ENCODE results near the gene COL13A1. TPM values are rescaled to one million over a fixed set of nuclear protein-coding genes. Genes with fewer than 3 reads are reported as not detected.

Gene COL13A1
- total and polyA plus RNA-seq, 2 experiments from 2014 or later, result 5.2 to 8.6 TPM

DNA sequence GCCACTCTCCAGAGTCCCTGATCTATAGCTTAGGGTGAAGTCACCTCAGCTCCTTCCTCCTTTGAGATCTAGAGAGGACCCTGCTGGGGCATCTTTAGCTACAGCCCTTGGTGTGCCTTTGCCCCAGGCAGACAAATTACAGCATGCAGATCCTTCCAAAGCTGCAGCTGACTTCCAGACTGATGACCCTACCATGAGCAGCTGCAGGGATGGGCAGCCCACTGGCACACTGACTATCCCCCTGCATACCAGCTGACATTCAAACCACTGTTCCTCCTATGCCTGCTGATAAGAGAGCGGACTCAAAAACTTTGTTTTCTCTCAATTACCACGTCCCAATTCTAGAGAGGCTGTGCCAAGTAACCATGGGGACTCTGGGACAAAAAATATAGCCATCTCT is 70.6 kb downstream of the COL13A1 start:
- no peaks in the 10 kb centered on the region for H3F3A ChIP-seq (replicated peaks; ENCODE audit: low read depth)
- no peaks in the 10 kb centered on the region for H3K36me3 Mint-ChIP-seq (ENCODE audit: low read depth)
- H3K36me3 ChIP-seq (ENCODE audit: insufficient read depth), result no peaks in the 10 kb centered on the region
- no peak overlapping the region for H2AFZ ChIP-seq
- H3K27ac Mint-ChIP-seq, result no peak overlapping the region
- peaks cover 76% of the 10 kb centered on the region for H3K4me1 Mint-ChIP-seq
- no peak overlapping the region for H3K27ac ChIP-seq (ENCODE audit: low read depth)
- no peak overlapping the region for H3K4me3 Mint-ChIP-seq
- H3K4me3 ChIP-seq, result no peak overlapping the region
- no peak overlapping the region for H3K4me2 ChIP-seq
- DNase-seq (ENCODE audit: low spot score) (no peak), ATAC-seq (no peak)
- no peaks in the 10 kb centered on the region for H3K27me3 ChIP-seq (ENCODE audit: insufficient read depth)
- peaks cover 30% of the 10 kb centered on the region for H3K27me3 Mint-ChIP-seq (ENCODE audit: insufficient read depth, low read depth, poor library complexity)
- H3K4me1 ChIP-seq (ENCODE audit: insufficient read depth), result peaks cover 52% of the 10 kb centered on the region
- TF ChIP-seq EZH2phosphoT487 (IDR thresholded peaks at IDR 0.05; ENCODE audit: unreplicated experiment), result no peak
- no peak for TF ChIP-seq JUNB (IDR thresholded peaks at IDR 0.05; ENCODE audit: unreplicated experiment)
- TF ChIP-seq STAT1 (IDR thresholded peaks at IDR 0.05; ENCODE audit: unreplicated experiment), result no peak
- TF ChIP-seq ZNF331 (CRISPR knock-in tag; IDR thresholded peaks at IDR 0.05; ENCODE audit: low read depth), result no peak
- no peaks in the 10 kb centered on the region for H3K79me2 ChIP-seq (replicated peaks; ENCODE audit: insufficient read depth)
- no peaks in the 10 kb centered on the region for H4K20me1 ChIP-seq (replicated peaks; ENCODE audit: insufficient read depth)
- no peaks in the 10 kb centered on the region for H3K9me2 ChIP-seq (ENCODE audit: insufficient read depth)
- H3K9me3 Mint-ChIP-seq, result no peaks in the 10 kb centered on the region

DNA sequence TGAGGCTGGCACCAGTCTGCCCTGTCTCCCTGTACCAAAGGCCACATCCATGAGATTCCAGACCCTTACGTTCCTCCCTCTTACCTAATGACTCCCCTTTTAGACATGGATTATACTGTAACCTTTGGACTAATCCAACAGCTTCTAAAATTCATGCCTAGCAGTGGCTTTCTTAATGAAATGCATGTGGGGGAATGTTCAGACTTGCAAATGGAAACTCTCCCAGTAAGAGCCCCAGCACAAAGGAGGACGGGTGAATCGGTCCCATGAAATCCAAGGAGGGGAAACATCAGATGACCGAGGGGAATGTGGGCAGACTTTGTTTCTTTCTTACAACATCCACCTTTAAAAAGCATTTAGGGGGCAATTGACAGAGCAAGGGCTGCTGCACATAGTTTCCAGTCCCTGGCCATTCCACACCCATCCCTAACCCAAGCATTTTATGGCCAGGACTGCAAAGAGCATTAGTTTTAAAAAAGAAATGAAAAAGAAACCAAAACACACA is 71.5 kb downstream of the COL13A1 start:
- Histone ChIP-seq H3K9me2 (ENCODE audit: insufficient read depth) (no peaks in the 10 kb centered on the region), H3K4me2 (peak overlapping the region; percentile 60; the same call in 1 of the 2 replicates), H3F3A (replicated peaks; ENCODE audit: low read depth) (no peaks in the 10 kb centered on the region), H3K79me2 (replicated peaks; ENCODE audit: insufficient read depth) (no peaks in the 10 kb centered on the region), H4K20me1 (replicated peaks; ENCODE audit: insufficient read depth) (no peaks in the 10 kb centered on the region), H3K4me3 (no peak overlapping the region), H3K36me3 (ENCODE audit: insufficient read depth) (no peaks in the 10 kb centered on the region), H3K27me3 (ENCODE audit: insufficient read depth) (no peaks in the 10 kb centered on the region), H3K4me1 (ENCODE audit: insufficient read depth) (peaks cover 45% of the 10 kb centered on the region), H3K27ac (ENCODE audit: low read depth) (no peak overlapping the region), H2AFZ (peak overlapping the region; percentile 56; the same call in 1 of the 2 replicates)
- TF ChIP-seq, protein P1, sequence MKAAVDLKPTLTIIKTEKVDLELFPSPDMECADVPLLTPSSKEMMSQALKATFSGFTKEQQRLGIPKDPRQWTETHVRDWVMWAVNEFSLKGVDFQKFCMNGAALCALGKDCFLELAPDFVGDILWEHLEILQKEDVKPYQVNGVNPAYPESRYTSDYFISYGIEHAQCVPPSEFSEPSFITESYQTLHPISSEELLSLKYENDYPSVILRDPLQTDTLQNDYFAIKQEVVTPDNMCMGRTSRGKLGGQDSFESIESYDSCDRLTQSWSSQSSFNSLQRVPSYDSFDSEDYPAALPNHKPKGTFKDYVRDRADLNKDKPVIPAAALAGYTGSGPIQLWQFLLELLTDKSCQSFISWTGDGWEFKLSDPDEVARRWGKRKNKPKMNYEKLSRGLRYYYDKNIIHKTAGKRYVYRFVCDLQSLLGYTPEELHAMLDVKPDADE (IDR thresholded peaks at IDR 0.05), result no peak
- TF ChIP-seq, protein P2, sequence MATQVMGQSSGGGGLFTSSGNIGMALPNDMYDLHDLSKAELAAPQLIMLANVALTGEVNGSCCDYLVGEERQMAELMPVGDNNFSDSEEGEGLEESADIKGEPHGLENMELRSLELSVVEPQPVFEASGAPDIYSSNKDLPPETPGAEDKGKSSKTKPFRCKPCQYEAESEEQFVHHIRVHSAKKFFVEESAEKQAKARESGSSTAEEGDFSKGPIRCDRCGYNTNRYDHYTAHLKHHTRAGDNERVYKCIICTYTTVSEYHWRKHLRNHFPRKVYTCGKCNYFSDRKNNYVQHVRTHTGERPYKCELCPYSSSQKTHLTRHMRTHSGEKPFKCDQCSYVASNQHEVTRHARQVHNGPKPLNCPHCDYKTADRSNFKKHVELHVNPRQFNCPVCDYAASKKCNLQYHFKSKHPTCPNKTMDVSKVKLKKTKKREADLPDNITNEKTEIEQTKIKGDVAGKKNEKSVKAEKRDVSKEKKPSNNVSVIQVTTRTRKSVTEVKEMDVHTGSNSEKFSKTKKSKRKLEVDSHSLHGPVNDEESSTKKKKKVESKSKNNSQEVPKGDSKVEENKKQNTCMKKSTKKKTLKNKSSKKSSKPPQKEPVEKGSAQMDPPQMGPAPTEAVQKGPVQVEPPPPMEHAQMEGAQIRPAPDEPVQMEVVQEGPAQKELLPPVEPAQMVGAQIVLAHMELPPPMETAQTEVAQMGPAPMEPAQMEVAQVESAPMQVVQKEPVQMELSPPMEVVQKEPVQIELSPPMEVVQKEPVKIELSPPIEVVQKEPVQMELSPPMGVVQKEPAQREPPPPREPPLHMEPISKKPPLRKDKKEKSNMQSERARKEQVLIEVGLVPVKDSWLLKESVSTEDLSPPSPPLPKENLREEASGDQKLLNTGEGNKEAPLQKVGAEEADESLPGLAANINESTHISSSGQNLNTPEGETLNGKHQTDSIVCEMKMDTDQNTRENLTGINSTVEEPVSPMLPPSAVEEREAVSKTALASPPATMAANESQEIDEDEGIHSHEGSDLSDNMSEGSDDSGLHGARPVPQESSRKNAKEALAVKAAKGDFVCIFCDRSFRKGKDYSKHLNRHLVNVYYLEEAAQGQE (IDR thresholded peaks at IDR 0.05; ENCODE audit: unreplicated experiment), result no peak
- no peak for TF ChIP-seq STAT1 (IDR thresholded peaks at IDR 0.05; ENCODE audit: unreplicated experiment)
- no peak for TF ChIP-seq NANOG (IDR thresholded peaks at IDR 0.05; ENCODE audit: borderline replicate concordance)
- no peak for TF ChIP-seq CREB1 (CRISPR knock-in tag; IDR thresholded peaks at IDR 0.05; ENCODE audit: low read depth)
- TF ChIP-seq POLR2AphosphoS5 (IDR thresholded peaks at IDR 0.05; ENCODE audit: low read depth), result no peak
- no peak for TF ChIP-seq EZH2 (IDR thresholded peaks at IDR 0.05; ENCODE audit: low read depth, unreplicated experiment)
- TF ChIP-seq, protein P3, sequence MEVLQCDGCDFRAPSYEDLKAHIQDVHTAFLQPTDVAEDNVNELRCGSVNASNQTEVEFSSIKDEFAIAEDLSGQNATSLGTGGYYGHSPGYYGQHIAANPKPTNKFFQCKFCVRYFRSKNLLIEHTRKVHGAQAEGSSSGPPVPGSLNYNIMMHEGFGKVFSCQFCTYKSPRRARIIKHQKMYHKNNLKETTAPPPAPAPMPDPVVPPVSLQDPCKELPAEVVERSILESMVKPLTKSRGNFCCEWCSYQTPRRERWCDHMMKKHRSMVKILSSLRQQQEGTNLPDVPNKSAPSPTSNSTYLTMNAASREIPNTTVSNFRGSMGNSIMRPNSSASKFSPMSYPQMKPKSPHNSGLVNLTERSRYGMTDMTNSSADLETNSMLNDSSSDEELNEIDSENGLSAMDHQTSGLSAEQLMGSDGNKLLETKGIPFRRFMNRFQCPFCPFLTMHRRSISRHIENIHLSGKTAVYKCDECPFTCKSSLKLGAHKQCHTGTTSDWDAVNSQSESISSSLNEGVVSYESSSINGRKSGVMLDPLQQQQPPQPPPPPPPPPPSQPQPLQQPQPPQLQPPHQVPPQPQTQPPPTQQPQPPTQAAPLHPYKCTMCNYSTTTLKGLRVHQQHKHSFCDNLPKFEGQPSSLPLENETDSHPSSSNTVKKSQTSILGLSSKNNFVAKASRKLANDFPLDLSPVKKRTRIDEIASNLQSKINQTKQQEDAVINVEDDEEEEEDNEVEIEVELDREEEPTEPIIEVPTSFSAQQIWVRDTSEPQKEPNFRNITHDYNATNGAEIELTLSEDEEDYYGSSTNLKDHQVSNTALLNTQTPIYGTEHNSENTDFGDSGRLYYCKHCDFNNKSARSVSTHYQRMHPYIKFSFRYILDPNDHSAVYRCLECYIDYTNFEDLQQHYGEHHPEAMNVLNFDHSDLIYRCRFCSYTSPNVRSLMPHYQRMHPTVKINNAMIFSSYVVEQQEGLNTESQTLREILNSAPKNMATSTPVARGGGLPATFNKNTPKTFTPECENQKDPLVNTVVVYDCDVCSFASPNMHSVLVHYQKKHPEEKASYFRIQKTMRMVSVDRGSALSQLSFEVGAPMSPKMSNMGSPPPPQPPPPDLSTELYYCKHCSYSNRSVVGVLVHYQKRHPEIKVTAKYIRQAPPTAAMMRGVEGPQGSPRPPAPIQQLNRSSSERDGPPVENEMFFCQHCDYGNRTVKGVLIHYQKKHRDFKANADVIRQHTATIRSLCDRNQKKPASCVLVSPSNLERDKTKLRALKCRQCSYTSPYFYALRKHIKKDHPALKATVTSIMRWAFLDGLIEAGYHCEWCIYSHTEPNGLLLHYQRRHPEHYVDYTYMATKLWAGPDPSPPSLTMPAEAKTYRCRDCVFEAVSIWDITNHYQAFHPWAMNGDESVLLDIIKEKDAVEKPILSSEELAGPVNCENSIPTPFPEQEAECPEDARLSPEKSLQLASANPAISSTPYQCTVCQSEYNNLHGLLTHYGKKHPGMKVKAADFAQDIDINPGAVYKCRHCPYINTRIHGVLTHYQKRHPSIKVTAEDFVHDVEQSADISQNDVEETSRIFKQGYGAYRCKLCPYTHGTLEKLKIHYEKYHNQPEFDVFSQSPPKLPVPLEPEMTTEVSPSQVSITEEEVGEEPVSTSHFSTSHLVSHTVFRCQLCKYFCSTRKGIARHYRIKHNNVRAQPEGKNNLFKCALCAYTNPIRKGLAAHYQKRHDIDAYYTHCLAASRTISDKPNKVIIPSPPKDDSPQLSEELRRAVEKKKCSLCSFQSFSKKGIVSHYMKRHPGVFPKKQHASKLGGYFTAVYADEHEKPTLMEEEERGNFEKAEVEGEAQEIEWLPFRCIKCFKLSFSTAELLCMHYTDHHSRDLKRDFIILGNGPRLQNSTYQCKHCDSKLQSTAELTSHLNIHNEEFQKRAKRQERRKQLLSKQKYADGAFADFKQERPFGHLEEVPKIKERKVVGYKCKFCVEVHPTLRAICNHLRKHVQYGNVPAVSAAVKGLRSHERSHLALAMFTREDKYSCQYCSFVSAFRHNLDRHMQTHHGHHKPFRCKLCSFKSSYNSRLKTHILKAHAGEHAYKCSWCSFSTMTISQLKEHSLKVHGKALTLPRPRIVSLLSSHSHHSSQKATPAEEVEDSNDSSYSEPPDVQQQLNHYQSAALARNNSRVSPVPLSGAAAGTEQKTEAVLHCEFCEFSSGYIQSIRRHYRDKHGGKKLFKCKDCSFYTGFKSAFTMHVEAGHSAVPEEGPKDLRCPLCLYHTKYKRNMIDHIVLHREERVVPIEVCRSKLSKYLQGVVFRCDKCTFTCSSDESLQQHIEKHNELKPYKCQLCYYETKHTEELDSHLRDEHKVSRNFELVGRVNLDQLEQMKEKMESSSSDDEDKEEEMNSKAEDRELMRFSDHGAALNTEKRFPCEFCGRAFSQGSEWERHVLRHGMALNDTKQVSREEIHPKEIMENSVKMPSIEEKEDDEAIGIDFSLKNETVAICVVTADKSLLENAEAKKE (CRISPR knock-in tag; IDR thresholded peaks at IDR 0.05), result no peak
- H3K27ac Mint-ChIP-seq, result peak overlapping the region; percentile 6; the same call in 1 of the 2 replicates
- peaks cover 75% of the 10 kb centered on the region for H3K4me1 Mint-ChIP-seq
- peaks cover 24% of the 10 kb centered on the region for H3K27me3 Mint-ChIP-seq (ENCODE audit: insufficient read depth, low read depth, poor library complexity)
- no peak for ATAC-seq
- H3K9me3 Mint-ChIP-seq, result no peaks in the 10 kb centered on the region
- H3K36me3 Mint-ChIP-seq (ENCODE audit: low read depth), result no peaks in the 10 kb centered on the region
- no peak overlapping the region for H3K4me3 Mint-ChIP-seq
- no peak for DNase-seq (ENCODE audit: low spot score)
